WERI-Rb-1 (cell line): ENCODE measurements around the gene GID4.

Experiments
- DNase-seq: peaks from one replicate; pipeline ENCODE4 v3.0.0-alpha.2; 2020
- H3K27ac ChIP-seq: fragments of 250-450 bp; sonication (Bioruptor Pico); 2 replicates; pipeline ENCODE4 v1.5.1; 2020; ENCODE audit warnings: mild to moderate bottlenecking, moderate library complexity
- H3K27me3 ChIP-seq: fragments of 250-450 bp; sonication (Bioruptor Pico); 2 replicates; pipeline ENCODE4 v1.5.1; 2021; ENCODE audit warnings: mild to moderate bottlenecking, low read depth, moderate library complexity; ENCODE audit not compliant: insufficient read depth, severe bottlenecking
- H3K36me3 ChIP-seq: fragments of 250-450 bp; sonication (Bioruptor Pico); 2 replicates; pipeline ENCODE4 v1.5.1; 2020; ENCODE audit warnings: mild to moderate bottlenecking, moderate library complexity
- H3K4me3 ChIP-seq: 2 replicates; pipeline ENCODE4 v1.5.1; 2011; ENCODE audit warnings: low read depth, mild to moderate bottlenecking, control low read depth, low read length
- H3K9me3 ChIP-seq: fragments of 250-450 bp; sonication (Bioruptor Pico); 2 replicates; pipeline ENCODE4 v1.5.1; 2021; ENCODE audit warnings: mild to moderate bottlenecking, moderate library complexity; ENCODE audit not compliant: severe bottlenecking
- TF ChIP-seq, protein P1 (sequence below): IDR thresholded peaks from 2 replicates; pipeline ENCODE4 v1.5.1; 2011; ENCODE audit warnings: low read depth, mild to moderate bottlenecking, control low read depth, inconsistent platforms, low read length

Gene GID4

DNA sequence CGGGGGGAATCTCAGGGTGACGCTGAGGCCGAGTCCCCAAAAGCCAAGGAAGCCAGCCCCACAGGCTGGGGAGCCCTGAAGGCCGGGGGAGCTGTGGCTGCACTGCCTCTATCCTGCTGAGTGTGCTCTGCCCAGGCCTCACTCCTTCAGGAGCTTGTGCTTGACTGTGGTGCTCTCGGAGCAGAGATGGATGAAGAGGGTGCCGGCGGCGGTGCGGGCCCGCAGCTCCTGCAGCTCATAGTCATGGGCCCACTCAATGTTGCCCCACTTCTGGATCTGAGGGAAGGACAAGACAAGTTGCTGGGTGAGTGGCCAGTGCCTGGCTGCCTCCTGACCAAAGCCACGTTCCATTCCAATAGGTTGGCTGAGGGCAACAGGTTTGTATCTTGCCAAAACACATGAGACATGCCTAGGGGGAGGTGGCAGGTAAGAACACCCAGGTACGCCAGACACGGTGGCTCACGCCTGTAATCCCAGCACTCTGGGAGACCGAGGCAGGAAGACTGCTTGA is 20.7 kb upstream of the GID4 start:
- Histone ChIP-seq H3K9me3 (no peaks in the 10 kb centered on the region), H3K4me3 (no peak overlapping the region), H3K27me3 (no peaks in the 10 kb centered on the region), H3K36me3 (no peaks in the 10 kb centered on the region; the same call in 1 of the 2 replicates), H3K27ac (no peak overlapping the region)
- TF ChIP-seq, protein P1, sequence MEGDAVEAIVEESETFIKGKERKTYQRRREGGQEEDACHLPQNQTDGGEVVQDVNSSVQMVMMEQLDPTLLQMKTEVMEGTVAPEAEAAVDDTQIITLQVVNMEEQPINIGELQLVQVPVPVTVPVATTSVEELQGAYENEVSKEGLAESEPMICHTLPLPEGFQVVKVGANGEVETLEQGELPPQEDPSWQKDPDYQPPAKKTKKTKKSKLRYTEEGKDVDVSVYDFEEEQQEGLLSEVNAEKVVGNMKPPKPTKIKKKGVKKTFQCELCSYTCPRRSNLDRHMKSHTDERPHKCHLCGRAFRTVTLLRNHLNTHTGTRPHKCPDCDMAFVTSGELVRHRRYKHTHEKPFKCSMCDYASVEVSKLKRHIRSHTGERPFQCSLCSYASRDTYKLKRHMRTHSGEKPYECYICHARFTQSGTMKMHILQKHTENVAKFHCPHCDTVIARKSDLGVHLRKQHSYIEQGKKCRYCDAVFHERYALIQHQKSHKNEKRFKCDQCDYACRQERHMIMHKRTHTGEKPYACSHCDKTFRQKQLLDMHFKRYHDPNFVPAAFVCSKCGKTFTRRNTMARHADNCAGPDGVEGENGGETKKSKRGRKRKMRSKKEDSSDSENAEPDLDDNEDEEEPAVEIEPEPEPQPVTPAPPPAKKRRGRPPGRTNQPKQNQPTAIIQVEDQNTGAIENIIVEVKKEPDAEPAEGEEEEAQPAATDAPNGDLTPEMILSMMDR = no peak
- no peak for DNase-seq

DNA sequence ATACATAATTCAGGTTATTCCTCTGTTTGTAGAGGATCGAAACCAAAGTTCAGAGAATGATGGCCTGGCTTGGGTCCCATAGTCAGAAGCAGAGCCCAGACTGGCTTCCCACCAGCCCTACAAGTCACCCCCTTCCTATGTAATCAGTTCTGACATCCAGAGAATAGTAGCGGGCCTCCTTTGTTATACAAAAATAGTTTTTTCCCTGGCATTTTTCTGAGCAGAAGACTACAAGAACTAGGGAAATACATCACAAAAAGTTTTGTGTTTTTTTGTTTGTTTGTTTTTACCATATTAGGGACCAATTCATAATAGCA is 19.4 kb upstream of the GID4 start:
- no peak for DNase-seq
- TF ChIP-seq, protein P1 = no peak

DNA sequence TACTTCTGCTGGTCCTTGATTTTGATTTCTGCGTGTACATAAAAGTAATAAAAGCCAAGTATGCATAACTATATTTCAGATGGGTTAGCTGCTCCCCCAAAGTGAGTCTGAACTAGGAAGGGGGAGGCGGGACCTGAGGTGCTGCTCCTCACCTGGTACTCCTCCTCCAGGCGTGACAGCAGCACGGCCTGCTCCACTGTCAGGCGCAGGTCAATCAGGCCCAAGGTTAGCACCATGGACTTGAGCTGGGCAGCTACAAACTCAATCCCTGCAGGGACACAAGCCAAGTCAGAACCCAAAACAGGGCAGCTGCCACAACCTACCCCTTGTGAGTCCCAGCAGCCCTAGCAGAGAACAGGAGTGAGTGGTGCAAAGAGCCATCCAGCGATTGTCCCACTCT is 18.2 kb upstream of the GID4 start:
- DNase-seq = no peak
- Histone ChIP-seq H3K27me3 (no peaks in the 10 kb centered on the region), H3K4me3 (no peak overlapping the region), H3K27ac (no peak overlapping the region), H3K36me3 (peaks cover 2% of the 10 kb centered on the region), H3K9me3 (no peaks in the 10 kb centered on the region)
- TF ChIP-seq, protein P1 = no peak

More for the DNA sequence above, 19.4 kb upstream of the GID4 start:
- Histone ChIP-seq H3K36me3 (no peaks in the 10 kb centered on the region; the same call in 1 of the 2 replicates), H3K27ac (no peak overlapping the region), H3K4me3 (no peak overlapping the region), H3K27me3 (no peaks in the 10 kb centered on the region), H3K9me3 (no peaks in the 10 kb centered on the region)

DNA sequence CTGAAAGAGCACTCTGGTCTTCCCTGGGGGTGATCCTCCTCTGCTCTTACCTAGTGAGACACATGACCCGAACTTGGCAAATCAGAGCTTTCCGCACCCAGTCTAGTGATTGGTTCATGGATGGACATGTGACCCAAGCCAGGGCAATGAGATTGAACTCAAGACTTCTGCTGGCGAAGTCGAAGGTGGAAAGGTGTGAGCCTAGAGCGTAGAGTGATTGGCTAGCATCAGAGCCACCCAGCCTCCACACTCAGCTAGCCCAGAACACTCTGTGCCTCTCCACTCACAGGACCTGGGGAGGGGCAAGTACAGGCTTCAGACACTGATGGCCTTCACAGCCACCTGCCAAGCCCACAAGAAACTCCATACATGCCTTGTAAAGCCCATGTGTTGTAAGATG is 17.8 kb upstream of the GID4 start:
- Histone ChIP-seq H3K4me3 (no peak overlapping the region), H3K27me3 (no peaks in the 10 kb centered on the region), H3K27ac (no peak overlapping the region), H3K36me3 (peaks cover 6% of the 10 kb centered on the region), H3K9me3 (no peaks in the 10 kb centered on the region)
- DNase-seq = no peak
- TF ChIP-seq, protein P1 = no peak

DNA sequence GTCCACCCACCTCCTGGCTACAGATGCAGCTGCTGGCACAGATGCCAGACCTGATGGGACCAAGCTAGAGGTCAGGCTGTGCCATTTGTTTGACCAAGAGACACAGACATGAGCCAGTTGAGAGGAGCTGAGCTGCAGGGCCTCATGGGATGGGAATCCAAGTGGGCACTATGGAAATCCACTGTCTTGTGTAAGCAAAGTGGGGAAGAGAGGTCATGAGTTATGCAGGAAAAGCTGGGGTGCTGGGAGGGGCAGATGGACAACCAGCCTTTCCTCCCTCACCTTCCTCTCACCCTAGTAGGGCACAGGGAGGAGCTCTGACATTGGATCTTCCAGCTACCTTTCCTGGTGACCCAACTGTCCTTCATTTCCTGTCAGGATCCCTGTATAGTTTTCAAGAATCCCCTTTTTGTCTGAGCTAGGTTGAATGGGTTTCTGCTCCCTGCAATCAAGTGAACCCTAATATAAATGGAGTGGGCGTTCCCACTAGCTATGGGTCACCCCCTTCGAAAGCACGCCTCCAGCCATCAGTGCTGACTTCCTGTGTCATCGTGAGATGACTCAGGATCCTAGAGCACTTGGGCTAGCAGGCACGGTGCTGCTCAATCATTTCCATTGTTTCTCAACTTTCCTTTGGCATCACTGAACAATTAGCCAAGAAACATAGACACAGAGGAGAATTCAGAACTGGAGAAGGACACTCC is 13.8 kb upstream of the GID4 start:
- H3K27me3 ChIP-seq = no peaks in the 10 kb centered on the region
- H3K36me3 ChIP-seq = peaks cover 10% of the 10 kb centered on the region
- no peaks in the 10 kb centered on the region for H3K9me3 ChIP-seq
- no peak overlapping the region for H3K27ac ChIP-seq
- no peak for DNase-seq
- TF ChIP-seq, protein P1 = no peak
- H3K4me3 ChIP-seq = no peak overlapping the region
